Colonic mucosa (tissue), 4 donors: ENCODE results near the gene KRTAP5-2. TPM values are rescaled to one million over a fixed set of nuclear protein-coding genes. Genes with fewer than 3 reads are reported as not detected.

ENCODE experiments used
- DNase-seq: peaks from one replicate; pipeline ENCODE4 v3.0.0-alpha.2; 2020
- H3K27ac ChIP-seq: fragments of 200-600 bp; one replicate; pipeline ENCODE4 v1.8.0; 2021
- H3K27me3 ChIP-seq: fragments of 200-600 bp; one replicate; pipeline ENCODE4 v1.8.0; 2021
- H3K36me3 ChIP-seq: fragments of 200-600 bp; one replicate; pipeline ENCODE4 v1.8.0; 2021
- H3K4me1 ChIP-seq: fragments of 200-600 bp; one replicate; pipeline ENCODE4 v1.8.0; 2021; ENCODE audit warnings: mild to moderate bottlenecking
- H3K4me3 ChIP-seq: fragments of 200-600 bp; one replicate; pipeline ENCODE4 v1.8.0; 2021
- H3K9ac ChIP-seq, 2 donors: one replicate each; pipeline ENCODE4 v1.7.0; 2013; ENCODE audit warnings: control low read depth in 2 of 2, low read depth in 2 of 2, low read length in 2 of 2
- H3K9me3 ChIP-seq: fragments of 200-600 bp; one replicate; pipeline ENCODE4 v1.8.0; 2021
- intact Hi-C: fragments of 100-400 bp; cut with DNase I; formaldehyde crosslinking; loops from one replicate; pipeline ENCODE4 v1.14.1; 2022
- total RNA-seq, 2 donors: library from RNA; stranded (reverse); fragmentation: NEBNext Ultra II Directional in 1 of 2; extraction: Animal tissue kit (Norgen Biotek cat#: 25700) in 1 of 2; gene quantifications; one replicate each; pipeline ENCODE4 v1.2.1, GENCODE V29; 2021
- TF ChIP-seq, protein P1 (sequence below): fragments of 200-600 bp; IDR thresholded peaks from one replicate; pipeline ENCODE4 v1.8.0; 2022; ENCODE audit warnings: antibody characterized with exemption, mild to moderate bottlenecking
- donor health status: healthy.
- donor health status: DM: no; HTN: no; CAD: no.
- donor health status: DM: no; HTN: no; CAD: no.

KRTAP5-2 gene
- total RNA-seq, 2 donors from 2014 or later, result not detected

DNA sequence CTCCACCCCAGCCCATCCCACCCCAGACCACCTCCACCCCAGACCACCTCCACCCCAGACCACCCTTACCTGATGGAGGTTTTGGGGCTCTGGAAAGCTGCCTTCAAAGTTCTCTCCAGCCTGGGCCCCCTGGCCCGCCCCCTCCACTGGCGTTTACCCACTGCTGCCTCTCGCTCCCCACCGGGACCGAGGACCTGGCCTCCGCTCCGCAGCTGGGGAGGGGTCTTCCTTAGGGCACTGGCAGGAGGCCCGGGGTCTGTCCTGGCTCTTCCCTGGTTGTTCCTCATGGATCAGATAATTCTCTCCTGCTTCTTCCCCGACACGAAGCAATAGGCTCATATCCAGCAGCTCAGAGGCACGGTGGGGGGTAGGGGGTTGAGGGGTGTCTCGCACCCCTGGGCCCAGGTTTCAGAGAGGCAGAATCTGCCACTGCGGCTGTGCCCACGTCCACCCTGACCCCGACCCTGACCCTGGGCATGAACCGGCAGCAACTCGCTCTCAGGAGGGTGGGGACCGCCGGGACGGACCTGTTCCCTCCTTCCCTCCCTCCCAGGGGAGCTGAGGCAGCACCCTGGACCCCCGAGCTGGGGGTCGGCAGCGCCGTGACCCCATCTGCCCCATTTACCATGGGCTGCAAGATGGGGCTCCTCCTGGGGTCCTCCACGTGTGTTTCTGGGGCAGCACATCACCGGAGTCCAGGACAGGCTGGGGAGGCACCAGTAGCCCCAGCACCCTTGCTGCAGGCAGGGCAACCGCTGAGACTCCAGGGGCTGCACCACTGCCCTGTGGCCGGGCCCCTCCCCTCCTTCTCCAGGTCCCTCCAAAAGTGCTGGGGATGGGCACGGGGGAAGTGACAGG, 44.4 kb upstream of the KRTAP5-2 start:
- intact Hi-C loops, result no loop called here
- Histone ChIP-seq H3K4me1 (peaks cover 10% of the 10 kb centered on the region), H3K9ac (no peak overlapping the region), H3K4me3 (no peak overlapping the region), H3K9me3 (no peaks in the 10 kb centered on the region), H3K27me3 (no peaks in the 10 kb centered on the region), H3K36me3 (no peaks in the 10 kb centered on the region), H3K27ac (no peak overlapping the region)
- no peak for DNase-seq
- TF ChIP-seq, protein P1, sequence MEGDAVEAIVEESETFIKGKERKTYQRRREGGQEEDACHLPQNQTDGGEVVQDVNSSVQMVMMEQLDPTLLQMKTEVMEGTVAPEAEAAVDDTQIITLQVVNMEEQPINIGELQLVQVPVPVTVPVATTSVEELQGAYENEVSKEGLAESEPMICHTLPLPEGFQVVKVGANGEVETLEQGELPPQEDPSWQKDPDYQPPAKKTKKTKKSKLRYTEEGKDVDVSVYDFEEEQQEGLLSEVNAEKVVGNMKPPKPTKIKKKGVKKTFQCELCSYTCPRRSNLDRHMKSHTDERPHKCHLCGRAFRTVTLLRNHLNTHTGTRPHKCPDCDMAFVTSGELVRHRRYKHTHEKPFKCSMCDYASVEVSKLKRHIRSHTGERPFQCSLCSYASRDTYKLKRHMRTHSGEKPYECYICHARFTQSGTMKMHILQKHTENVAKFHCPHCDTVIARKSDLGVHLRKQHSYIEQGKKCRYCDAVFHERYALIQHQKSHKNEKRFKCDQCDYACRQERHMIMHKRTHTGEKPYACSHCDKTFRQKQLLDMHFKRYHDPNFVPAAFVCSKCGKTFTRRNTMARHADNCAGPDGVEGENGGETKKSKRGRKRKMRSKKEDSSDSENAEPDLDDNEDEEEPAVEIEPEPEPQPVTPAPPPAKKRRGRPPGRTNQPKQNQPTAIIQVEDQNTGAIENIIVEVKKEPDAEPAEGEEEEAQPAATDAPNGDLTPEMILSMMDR, result no peak

DNA sequence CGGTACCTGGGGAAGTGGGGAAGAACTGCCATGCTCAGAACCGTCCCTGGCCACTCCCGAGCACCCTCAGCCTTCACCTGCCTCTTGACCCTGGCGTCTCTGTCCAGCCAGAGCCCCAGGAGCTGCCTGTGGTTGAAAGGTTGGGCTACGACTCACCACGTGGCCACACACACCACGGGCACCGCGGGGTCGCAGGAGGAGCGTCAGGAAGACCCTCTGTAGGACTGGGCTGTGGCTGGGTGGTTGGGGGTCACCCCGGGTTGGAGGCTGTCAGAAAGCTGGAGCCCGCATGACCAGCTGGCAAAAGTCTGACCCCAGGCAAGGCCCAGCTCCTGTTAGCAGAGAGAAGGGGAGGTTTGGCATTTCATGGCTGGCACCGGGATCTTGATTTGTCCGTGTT, 43.0 kb upstream of the KRTAP5-2 start:
- intact Hi-C loops, result no loop called here
- Histone ChIP-seq H3K4me3 (no peak overlapping the region), H3K27me3 (no peaks in the 10 kb centered on the region), H3K9ac (no peak overlapping the region), H3K27ac (no peak overlapping the region), H3K36me3 (no peaks in the 10 kb centered on the region), H3K9me3 (no peaks in the 10 kb centered on the region), H3K4me1 (peaks cover 10% of the 10 kb centered on the region)
- TF ChIP-seq, protein P1, result no peak
- DNase-seq, result no peak

DNA sequence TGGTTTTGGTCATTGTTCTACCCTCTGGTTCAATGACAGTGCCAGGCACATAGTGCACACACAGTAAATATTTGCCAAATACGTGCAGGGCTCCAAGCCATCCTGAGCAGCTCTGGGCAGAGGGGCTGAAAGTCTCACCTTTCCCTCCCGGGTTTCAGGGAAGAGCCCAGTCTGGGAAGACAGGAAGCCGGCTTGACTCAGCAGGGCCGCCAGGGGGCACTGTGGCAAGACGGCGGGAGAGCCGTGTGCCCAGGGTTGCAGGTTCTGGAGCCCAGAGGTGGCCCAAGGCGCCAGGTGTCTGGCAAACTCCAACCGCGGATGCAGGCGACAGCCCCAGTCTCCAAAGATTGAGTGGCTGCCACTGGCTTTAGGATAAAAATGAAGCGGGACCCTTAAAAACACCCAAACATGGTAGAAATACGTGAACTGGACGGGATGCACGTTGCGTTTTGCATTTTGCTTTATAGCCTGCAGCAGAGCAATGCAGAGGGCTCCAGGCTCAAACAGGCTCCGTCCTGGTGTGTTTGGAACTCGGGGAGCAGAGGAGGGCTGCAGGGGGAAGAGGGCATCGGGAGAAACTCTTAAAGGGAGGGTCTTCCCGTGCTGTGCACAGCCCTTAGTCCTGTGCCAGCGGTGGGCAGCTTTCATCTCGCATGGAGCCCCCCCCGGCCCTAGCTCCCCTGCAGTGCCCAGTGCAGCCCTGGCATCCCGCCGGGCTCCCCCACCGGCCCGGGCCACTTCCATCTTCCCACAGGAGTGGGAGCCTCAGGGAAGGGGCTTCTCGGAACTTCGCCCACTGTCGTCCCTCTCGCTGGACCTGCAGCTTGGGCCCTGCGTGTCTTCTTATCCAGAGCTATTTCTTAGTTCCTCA, 42.2 kb upstream of the KRTAP5-2 start:
- H3K9me3 ChIP-seq, result no peaks in the 10 kb centered on the region
- intact Hi-C loops, result no loop called here
- no peak overlapping the region for H3K9ac ChIP-seq
- no peaks in the 10 kb centered on the region for H3K27me3 ChIP-seq
- H3K36me3 ChIP-seq, result no peaks in the 10 kb centered on the region
- H3K27ac ChIP-seq, result no peak overlapping the region
- H3K4me3 ChIP-seq, result no peak overlapping the region
- DNase-seq, result peak; percentile 59
- TF ChIP-seq, protein P1, result peak; percentile 81
- H3K4me1 ChIP-seq, result peaks cover 10% of the 10 kb centered on the region

DNA sequence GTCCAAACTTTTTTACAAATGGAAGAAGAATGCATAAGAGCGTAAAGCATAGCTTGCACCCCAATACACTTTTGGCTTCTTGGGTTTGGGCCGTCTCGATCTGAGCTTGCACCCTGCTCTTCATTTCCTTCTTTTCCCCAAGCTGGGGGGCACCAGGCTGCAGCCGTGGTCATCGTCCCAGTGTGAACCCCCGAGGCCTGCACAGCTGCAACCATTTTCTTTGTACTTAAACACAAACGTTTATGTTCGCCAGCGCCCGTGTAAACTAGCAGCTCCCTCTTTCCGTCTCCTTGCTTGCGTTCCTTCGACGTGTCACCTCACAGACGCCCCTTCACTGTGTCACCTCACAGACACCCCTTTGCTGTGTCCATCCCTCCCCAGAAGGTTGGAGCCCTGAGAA, 41.6 kb upstream of the KRTAP5-2 start:
- intact Hi-C loops, result no loop called here
- H3K4me3 ChIP-seq, result no peak overlapping the region
- H3K27ac ChIP-seq, result peak overlapping the region; percentile 68
- TF ChIP-seq, protein P1, result no peak
- peaks cover 10% of the 10 kb centered on the region for H3K4me1 ChIP-seq
- no peaks in the 10 kb centered on the region for H3K27me3 ChIP-seq
- H3K9ac ChIP-seq, result peak overlapping the region in 1 of 2 donors; percentile 43
- no peak for DNase-seq
- no peaks in the 10 kb centered on the region for H3K36me3 ChIP-seq
- H3K9me3 ChIP-seq, result no peaks in the 10 kb centered on the region

DNA sequence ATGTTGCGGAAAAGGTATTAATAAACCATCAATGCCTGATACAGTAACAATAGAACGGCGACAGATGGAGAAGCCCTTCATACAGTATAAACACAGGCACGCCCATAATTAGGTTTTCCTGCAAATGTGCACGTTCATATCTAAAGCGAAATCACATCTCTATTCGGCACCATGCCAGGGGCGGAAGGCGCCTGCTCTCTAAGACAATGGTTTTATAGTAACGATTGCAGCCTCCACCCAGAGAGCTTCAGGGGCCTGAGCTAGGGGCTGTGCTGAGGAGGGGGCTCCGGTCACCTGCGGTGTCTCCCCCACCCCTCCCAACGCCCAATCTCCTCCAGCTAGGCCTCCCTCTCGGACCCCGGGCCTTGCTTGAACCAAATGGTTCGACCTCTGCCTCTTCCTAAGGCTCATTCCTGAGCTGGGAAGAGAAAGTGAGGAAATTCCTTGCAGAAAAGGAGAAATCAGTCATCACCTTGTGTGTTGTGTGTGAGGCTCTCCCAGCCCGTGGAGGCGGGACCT, 41.1 kb upstream of the KRTAP5-2 start:
- Histone ChIP-seq H3K27ac (peak overlapping the region; percentile 68), H3K27me3 (no peaks in the 10 kb centered on the region), H3K36me3 (no peaks in the 10 kb centered on the region), H3K9me3 (no peaks in the 10 kb centered on the region), H3K9ac (peak overlapping the region in 1 of 2 donors; percentile 43), H3K4me3 (no peak overlapping the region), H3K4me1 (peaks cover 10% of the 10 kb centered on the region)
- TF ChIP-seq, protein P1, result no peak
- intact Hi-C loops, result no loop called here
- DNase-seq, result peak; percentile 93
